NCI-H146 treated with DMSO at 0.1 percent for 48 hours (cell line): ENCODE measurements around the gene KDM4C.
A peak's percentile ranks its signal among the peaks of the same experiment; 100 is the strongest.

Experiments
- DNase-seq: peaks from one replicate; lab custom pipeline; 2025; ENCODE audit not compliant: unreplicated experiment; lab: John Stamatoyannopoulos, UW

KDM4C gene

GRCh38 chr9:7195526-7195925 lies 437.8 kb downstream of the KDM4C start:
- DNase-seq: no peak

- DNase-seq: no peak
Observed at GRCh38 chr9:7196467-7196866, 438.7 kb downstream of the KDM4C start.

GRCh38 chr9:7201196-7201595 lies 443.4 kb downstream of the KDM4C start:
- no peak for DNase-seq

GRCh38 chr9:7205806-7206205 lies 448.0 kb downstream of the KDM4C start:
- peak; percentile 25 for DNase-seq

GRCh38 chr9:7206221-7206758 lies 448.5 kb downstream of the KDM4C start:
- DNase-seq: no peak

- DNase-seq: no peak
Observed at GRCh38 chr9:7209016-7209715, 451.4 kb downstream of the KDM4C start.

GRCh38 chr9:7209990-7210389 lies 452.2 kb downstream of the KDM4C start:
- no peak for DNase-seq

GRCh38 chr9:7210854-7211637 lies 453.3 kb downstream of the KDM4C start:
- DNase-seq: no peak

GRCh38 chr9:7211657-7212056 lies 453.9 kb downstream of the KDM4C start:
- DNase-seq: no peak

GRCh38 chr9:7212101-7212500 lies 454.3 kb downstream of the KDM4C start:
- peak; percentile 31 for DNase-seq

GRCh38 chr9:7216004-7216841 lies 458.4 kb downstream of the KDM4C start:
- no peak for DNase-seq

GRCh38 chr9:7223981-7224380 lies 466.2 kb downstream of the KDM4C start:
- no peak for DNase-seq
